SK-N-MC (cell line): ENCODE results near the gene GPNMB.

Experiments
- EZH2 ChIP-seq: fragments of 200-600 bp; sonication (generic); IDR thresholded peaks from one replicate; pipeline ENCODE4 v1.6.1; 2017; ENCODE audit warnings: antibody characterized with exemption
- FOXP2 ChIP-seq: optimal IDR thresholded peaks from 2 replicates; pipeline ENCODE3; 2011; ENCODE audit warnings: mild to moderate bottlenecking, moderate library complexity; ENCODE audit not compliant: insufficient read depth; ENCODE audit errors: extremely low read length, control extremely low read depth
- POLR2AphosphoS5 ChIP-seq: IDR thresholded peaks from 2 replicates; pipeline ENCODE4 v1.6.1; 2012; ENCODE audit warnings: mild to moderate bottlenecking, low read depth, low read length, borderline replicate concordance

DNA sequence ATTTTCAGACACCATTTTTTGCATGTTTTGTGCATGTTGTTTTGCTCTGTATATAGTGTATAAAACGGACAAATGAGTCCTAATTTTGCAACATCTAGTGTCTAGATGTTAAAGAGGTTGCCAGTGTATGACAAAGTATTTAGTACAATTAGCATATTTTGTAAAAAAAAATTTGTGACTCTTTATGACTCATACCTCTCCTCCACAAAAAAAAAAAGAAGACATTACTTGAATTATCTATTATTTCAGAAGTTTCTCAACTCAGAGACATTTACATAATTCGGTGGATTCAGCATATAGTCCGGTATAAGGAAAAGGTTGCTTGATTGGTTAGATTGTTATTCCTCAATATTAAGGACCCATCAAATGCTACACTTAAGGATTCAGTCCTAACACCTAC, 38.7 kb upstream of the GPNMB start:
- TF ChIP-seq EZH2 (no peak), POLR2AphosphoS5 (no peak), FOXP2 (no peak)
